HG02571 (cell line): ENCODE results near the gene EXOC6.
"Not testable (repeated sequence)": the region's sequence is repeated elsewhere in the genome, so short reads cannot be mapped to it uniquely, and the experiment has no call there.

Source experiments
- ATAC-seq: cut with Tn5 transposase; IDR thresholded peaks from one replicate; pipeline ENCODE4 v1.9.1; 2021; ENCODE audit warnings: mild to moderate bottlenecking, moderate library complexity; ENCODE audit not compliant: unreplicated experiment

Gene EXOC6

GRCh38 chr10:92876509-92877036, 28.3 kb downstream of the EXOC6 start:
- no peak for ATAC-seq

- no peak for ATAC-seq
Observed at GRCh38 chr10:92880233-92880861, 32.0 kb downstream of the EXOC6 start.

- no peak for ATAC-seq
Observed at GRCh38 chr10:92880917-92881316, 32.6 kb downstream of the EXOC6 start.

- no peak for ATAC-seq
Observed at GRCh38 chr10:92886334-92886961, 38.1 kb downstream of the EXOC6 start.

- no peak for ATAC-seq
Observed at GRCh38 chr10:92890471-92890870, 42.2 kb downstream of the EXOC6 start.

- no peak for ATAC-seq
Observed at GRCh38 chr10:92891885-92892690, 43.8 kb downstream of the EXOC6 start.

- no peak for ATAC-seq
Observed at GRCh38 chr10:92892691-92893054, 44.4 kb downstream of the EXOC6 start.

- ATAC-seq, result no peak
Observed at GRCh38 chr10:92894081-92894655, 45.8 kb downstream of the EXOC6 start.

- ATAC-seq, result no peak
Observed at GRCh38 chr10:92897916-92898315, 49.6 kb downstream of the EXOC6 start.

- ATAC-seq, result no peak
Observed at GRCh38 chr10:92901819-92902251, 53.5 kb downstream of the EXOC6 start.

GRCh38 chr10:92903633-92904032, 55.3 kb downstream of the EXOC6 start:
- ATAC-seq, result no peak

GRCh38 chr10:92907280-92907679, 59.0 kb downstream of the EXOC6 start:
- no peak for ATAC-seq

- ATAC-seq, result not testable (repeated sequence)
Observed at GRCh38 chr10:92912631-92913030, 64.3 kb downstream of the EXOC6 start.

GRCh38 chr10:92913973-92914372, 65.7 kb downstream of the EXOC6 start:
- no peak for ATAC-seq

- no peak for ATAC-seq
Observed at GRCh38 chr10:92914478-92915325, 66.4 kb downstream of the EXOC6 start.

GRCh38 chr10:92915892-92916291, 67.6 kb downstream of the EXOC6 start:
- no peak for ATAC-seq

GRCh38 chr10:92916433-92916832, 68.1 kb downstream of the EXOC6 start:
- no peak for ATAC-seq

- ATAC-seq, result no peak
Observed at GRCh38 chr10:92918603-92919002, 70.3 kb downstream of the EXOC6 start.

GRCh38 chr10:92920866-92921265, 72.5 kb downstream of the EXOC6 start:
- no peak for ATAC-seq

GRCh38 chr10:92923416-92923815, 75.1 kb downstream of the EXOC6 start:
- ATAC-seq, result no peak
